HG03139 (cell line): ENCODE results near the gene SEC63.
"Not testable (repeated sequence)": the region's sequence is repeated elsewhere in the genome, so short reads cannot be mapped to it uniquely, and the experiment has no call there.

Experiments
- ATAC-seq: cut with Tn5 transposase; IDR thresholded peaks from one replicate; pipeline ENCODE4 v1.9.1; 2021; ENCODE audit not compliant: unreplicated experiment

SEC63 gene

GRCh38 chr6:107972413-107973096, 14.5 kb upstream of the SEC63 start:
- ATAC-seq, result no peak

- ATAC-seq, result no peak
These were observed 13.2 kb upstream of the SEC63 start for GRCh38 chr6:107971181-107971580.

DNA sequence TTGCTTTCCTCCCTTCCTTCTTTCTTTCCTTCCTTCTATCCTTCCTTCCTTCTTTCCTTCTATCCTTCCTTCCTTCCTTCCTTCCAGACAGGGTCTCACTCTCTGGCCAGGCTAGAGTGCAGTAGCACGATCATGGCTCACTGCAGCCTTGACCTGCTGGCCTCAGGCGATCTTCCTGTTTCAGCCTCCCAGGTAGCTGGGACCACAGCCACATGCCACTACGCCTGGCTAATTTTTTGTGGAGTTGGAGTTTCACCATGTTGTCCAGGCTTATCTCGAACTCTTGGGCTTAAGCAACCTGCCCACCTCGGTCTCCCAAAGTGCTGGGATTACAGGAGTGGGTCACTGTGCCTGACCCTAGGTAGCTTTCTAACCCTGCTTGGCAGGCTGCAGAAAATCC, 12.2 kb upstream of the SEC63 start:
- no peak for ATAC-seq

- no peak for ATAC-seq
These were observed 10.1 kb upstream of the SEC63 start for GRCh38 chr6:107968081-107968480.

- ATAC-seq, result no peak
These were observed 7.7 kb upstream of the SEC63 start for GRCh38 chr6:107965746-107966145.

GRCh38 chr6:107962723-107963122, 4.7 kb upstream of the SEC63 start:
- no peak for ATAC-seq

GRCh38 chr6:107959392-107959791, 1.4 kb upstream of the SEC63 start:
- no peak for ATAC-seq

GRCh38 chr6:107958689-107959362, 818 bp upstream of the SEC63 start:
- not testable (repeated sequence) for ATAC-seq

DNA sequence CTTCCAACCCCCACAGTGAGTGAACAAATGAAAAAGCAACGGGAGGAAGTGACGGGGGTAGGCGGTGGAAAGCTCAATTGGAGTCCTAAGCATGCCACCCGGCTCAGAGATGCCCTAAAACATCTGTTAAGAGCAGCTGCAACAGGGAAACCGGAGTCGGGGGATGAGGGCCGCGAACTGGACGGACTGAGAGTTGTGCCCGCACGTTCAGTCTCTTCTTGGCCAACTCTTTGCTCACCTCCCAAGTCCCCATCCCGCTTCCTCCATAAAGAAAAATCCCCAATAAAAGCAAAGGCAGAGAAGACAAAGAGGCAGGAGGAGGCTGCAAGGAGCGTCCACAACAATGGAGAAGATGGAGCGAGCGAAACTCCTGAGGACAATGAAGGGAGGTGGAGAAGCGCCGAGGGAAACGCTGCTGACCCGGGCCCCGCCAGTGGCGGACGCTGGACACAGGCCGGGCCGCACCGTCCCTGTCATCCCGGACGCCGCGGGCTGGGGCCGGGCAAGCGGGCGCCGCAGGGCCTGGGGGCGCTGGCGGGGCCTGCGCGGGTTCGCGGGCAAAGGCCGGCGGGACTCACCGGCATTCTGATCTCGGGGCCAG, 600 bp downstream of the SEC63 start:
- peak; percentile 24 for ATAC-seq

DNA sequence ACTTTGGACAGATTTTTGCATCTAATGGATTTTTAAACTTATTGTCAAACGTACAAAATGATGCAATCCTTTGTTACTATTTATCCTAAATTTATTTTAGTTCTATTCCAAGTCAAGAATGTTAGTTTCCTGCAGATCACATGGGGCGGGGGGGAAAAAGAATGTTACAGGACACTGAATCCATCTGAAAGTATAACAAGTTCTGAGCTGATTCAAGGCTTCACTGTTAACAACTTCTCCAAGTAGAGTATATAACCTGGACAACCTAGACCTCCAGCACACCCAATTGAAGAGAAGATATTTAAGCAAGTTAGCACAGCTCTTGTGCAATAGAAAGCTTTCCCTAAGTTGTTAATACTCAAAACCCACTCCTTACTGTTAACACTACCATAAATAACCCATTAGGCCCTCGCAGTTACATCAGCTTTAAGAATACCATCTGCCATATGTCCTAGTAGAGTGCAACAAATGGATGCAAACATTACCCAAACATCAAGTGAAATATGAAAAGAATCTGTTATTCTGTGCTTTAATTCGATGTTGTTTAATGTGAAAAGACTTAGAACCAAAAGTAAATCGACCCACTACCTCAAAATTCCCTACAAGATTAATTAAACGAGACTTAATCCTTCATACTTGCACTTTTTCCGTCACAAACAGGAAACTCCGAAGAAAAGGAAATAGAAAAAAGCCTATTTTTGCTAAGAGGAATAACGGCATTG, 1.3 kb downstream of the SEC63 start:
- ATAC-seq, result no peak

DNA sequence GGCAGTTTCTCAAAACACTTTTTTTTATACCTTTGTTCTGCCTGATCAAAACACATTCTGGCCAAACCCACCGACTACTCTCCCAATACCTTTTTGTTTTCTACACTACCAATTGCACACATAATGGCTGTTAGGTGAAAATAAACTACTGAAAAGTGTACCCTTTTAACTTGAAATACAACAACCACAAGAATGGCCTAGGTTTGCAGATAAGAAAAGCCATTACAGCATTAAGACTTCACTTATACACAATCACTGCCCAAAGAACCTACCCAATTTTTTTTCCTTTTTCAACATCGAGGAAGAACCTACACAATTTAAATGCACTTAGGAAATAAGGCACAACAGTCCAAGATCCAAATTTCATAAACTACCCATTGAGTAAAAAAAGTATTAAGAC, 1.8 kb downstream of the SEC63 start:
- no peak for ATAC-seq

DNA sequence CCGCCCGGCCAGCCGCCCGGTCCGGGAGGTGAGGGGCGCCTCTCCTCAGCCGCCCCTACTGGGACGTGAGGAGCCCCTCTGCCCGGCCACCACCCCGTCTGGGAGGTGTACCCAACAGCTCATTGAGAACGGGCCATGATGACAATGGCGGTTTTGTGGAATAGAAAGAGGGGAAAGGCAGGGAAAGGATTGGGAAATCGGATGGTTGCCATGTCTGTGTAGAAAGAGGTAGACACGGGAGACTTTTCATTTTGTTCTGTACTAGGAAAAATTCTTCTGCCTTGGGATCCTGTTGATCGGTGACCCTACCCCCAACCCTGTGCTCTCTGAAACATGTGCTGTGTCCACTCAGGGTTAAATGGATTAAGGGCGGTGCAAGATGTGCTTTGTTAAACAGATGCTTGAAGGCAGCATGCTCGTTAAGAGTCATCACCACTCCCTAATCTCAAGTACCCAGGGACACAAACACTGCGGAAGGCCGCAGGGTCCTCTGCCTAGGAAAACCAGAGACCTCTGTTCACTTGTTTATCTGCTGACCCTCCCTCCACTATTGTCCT, 4.1 kb downstream of the SEC63 start:
- not testable (repeated sequence) for ATAC-seq

DNA sequence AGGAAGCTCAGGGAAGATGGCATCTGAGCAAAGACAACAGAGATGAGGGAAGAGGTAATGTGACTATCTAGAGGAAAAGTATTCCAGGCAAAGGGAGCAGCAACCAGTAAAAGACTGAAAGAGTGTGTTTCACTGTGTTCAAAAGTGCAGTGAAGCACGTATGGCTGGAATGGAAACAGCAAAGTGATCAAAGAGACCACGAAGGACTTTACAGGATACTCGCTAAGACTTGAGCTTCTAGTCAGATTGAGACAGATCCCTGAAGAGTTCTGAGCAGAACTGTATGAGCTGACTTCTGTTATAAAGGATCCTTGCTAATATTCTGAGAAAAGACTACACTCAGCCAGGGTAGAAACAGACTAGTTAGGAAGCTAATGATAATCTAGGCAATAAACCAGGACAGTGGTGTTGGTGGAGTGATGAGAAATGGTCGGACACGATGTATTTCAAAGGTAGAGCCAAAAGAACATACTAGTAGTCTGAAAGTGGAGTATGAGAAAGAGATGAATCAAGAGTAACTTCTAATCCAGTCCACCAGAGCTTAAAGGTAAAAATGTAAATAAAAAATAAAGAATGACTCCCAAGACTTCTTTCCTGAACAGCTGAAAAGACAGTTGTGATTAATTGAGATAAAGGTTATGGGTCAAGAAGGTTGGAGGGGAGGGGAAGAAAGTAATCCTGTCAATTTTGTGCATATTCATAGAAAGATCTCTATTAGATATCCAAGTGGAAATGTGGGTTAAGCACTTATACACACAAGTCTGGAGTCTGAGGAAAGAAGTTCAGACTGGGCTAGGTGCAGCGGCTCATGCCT, 14.2 kb downstream of the SEC63 start:
- ATAC-seq, result no peak

GRCh38 chr6:107942142-107942541, 15.9 kb downstream of the SEC63 start:
- ATAC-seq, result no peak

DNA sequence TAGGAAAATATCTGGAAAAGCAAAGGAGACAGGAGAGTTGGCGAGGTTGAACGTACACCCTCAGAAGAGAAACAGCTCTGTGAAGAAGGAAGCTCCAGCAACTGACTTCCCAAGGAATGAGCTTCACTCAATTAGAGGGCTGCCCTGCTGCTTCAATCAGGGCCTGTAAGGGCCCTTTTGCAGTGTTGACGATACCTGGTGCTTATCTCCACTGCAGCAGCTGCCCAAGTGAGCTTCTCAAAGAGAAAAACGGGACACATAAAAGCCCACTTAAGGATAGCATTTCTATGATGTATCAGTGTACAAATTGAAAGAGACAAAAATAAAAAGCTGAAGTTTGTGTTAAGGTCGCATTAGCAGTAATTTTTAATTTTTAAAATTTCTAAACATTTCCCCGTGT, 16.4 kb downstream of the SEC63 start:
- ATAC-seq, result no peak

DNA sequence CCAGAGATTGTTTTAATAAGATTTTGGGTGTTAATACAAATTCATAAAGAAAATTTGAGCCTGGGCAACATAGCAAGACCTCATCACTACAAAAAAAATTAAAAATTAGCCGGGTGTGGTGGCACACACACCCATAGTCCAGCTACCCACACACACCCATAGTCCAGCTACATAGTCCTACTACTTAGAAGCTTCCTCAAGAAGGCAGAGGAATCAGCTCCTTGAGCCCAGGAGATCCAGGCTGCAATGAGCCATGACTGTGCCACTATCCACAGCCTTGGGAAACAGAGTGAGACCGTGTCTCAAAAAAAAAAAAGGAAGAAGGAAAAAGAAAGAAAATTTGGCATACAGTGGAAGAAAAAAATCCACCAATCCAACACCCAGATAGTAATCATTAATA, 16.8 kb downstream of the SEC63 start:
- ATAC-seq, result no peak

DNA sequence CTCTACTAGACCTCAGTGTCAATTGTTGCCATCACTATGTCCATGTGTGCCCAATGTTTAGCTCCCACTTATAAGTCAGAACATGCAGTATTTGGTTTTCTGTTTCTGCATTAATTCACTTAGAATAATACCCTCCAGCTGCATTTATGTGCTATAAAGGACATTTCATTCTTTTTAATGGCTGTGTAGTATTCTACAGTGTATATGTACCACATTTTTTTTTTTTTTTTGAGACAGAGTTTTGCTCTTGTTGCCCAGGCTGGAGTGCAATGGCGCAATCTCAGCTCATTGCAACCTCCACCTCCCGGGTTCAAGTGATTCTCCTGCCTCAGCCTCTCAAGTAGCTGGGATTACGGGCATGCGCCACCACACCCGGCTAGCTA, 21.1 kb downstream of the SEC63 start:
- ATAC-seq, result not testable (repeated sequence)

DNA sequence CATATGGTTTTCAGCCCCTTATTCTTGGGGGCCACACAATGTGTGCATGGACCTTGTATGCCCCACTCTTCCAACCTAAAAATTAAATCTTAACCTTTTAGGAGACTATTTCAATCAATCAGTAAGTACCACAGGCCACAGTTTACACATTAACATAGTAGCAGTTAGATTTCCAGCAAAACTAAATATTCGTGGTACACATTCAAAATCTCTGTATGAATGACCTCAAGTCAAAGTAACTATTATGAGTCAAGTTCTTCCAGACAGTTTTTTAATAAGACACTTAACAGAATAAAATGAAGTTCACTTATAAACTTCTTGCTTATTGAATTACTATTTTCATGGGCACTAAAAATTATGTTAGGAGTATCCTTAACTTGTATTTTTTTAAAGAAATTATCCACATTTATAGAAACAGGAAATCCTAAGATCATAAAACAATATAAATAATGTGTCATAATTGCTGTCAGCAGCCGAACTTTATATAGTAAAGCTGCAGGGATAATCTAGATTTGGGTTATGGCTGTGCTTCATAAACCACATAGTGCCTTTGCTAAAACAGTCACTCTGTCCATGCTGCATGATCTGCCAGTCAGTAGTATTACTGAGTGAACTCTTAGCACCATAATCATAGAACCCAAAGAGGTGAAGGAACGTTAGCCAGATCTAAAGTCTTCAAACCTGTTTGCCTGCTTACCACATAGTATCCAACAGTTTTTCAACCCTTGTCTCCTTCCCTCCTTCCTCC, 21.7 kb downstream of the SEC63 start:
- no peak for ATAC-seq

DNA sequence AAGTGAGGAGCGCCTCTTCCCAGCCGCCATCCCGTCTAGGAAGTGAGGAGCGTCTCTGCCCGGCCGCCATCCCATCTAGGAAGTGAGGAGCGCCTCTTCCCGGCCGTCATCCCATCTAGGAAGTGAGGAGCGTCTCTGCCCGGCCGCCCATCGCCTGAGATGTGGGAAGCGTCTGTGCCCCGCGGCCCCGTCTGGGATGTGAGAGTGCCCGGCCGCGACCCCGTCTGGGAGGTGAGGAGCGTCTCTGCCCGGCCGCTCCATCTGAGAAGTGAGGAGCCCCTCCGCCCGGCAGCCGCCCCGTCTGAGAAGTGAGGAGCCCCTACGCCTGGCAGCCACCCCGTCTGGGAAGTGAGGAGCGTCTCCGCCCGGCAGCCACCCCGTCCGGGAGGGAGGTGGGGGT, 23.8 kb downstream of the SEC63 start:
- ATAC-seq, result not testable (repeated sequence)

- ATAC-seq, result no peak
These were observed 25.4 kb downstream of the SEC63 start for GRCh38 chr6:107932580-107932979.
